ENCODE measurements around the gene ALKBH3.

The ALKBH3 gene

GRCh38 chr11:43936076-43936475 is 55.4 kb downstream of the ALKBH3 start:
- Histone ChIP-seq H3K4me3 (ENCODE audit: low read depth in 1 of 2, low read length in 2 of 2) (no peak overlapping the region), H3K36me3 (ENCODE audit: insufficient read depth, low read length) (no peaks in the 10 kb centered on the region), H3K4me2 (ENCODE audit: insufficient read depth, low read length) (no peak overlapping the region), H3K27ac (ENCODE audit: low read length) (no peak overlapping the region), H4K20me1 (ENCODE audit: insufficient read depth, low read length) (no peaks in the 10 kb centered on the region; the same call in 1 of the 2 replicates), H3K4me1 (ENCODE audit: insufficient read depth, low read length) (peaks cover 4% of the 10 kb centered on the region), H3K9me3 (ENCODE audit: insufficient read depth, low read length, severe bottlenecking) (no peaks in the 10 kb centered on the region), H3K27me3 (ENCODE audit: insufficient read depth, low read length, poor library complexity) (no peaks in the 10 kb centered on the region), H3K9ac (ENCODE audit: low read depth, low read length) (no peak overlapping the region), H3K79me2 (ENCODE audit: insufficient read depth, low read length) (no peaks in the 10 kb centered on the region), H2AFZ (ENCODE audit: low read depth, low read length) (no peak overlapping the region)
- no peak for TF ChIP-seq EZH2 (IDR thresholded peaks at IDR 0.05; ENCODE audit: borderline replicate concordance, low read depth, low read length, severe bottlenecking)
- TF ChIP-seq CTCF (IDR thresholded peaks at IDR 0.05; ENCODE audit: borderline replicate concordance, extremely low read depth, low read length, poor library complexity, severe bottlenecking) = no peak
- ATAC-seq (ENCODE audit: insufficient read depth, low read depth) (no peak), DNase-seq (no peak)

GRCh38 chr11:43937434-43938411 is 57.1 kb downstream of the ALKBH3 start:
- DNase-seq = no peak
- no peak overlapping the region for H3K27ac ChIP-seq (ENCODE audit: low read length)
- peaks cover 17% of the 10 kb centered on the region for H3K4me1 ChIP-seq (ENCODE audit: insufficient read depth, low read length)
- ATAC-seq (ENCODE audit: insufficient read depth, low read depth) = no peak
- no peaks in the 10 kb centered on the region; the same call in 1 of the 2 replicates for H4K20me1 ChIP-seq (ENCODE audit: insufficient read depth, low read length)
- H3K4me2 ChIP-seq (ENCODE audit: insufficient read depth, low read length) = no peak overlapping the region
- no peak overlapping the region for H2AFZ ChIP-seq (ENCODE audit: low read depth, low read length)
- H3K4me3 ChIP-seq (ENCODE audit: low read depth in 1 of 2, low read length in 2 of 2) = no peak overlapping the region
- TF ChIP-seq CTCF (IDR thresholded peaks at IDR 0.05; ENCODE audit: borderline replicate concordance, extremely low read depth, low read length, poor library complexity, severe bottlenecking) = no peak
- TF ChIP-seq EZH2 (IDR thresholded peaks at IDR 0.05; ENCODE audit: borderline replicate concordance, low read depth, low read length, severe bottlenecking) = no peak
- no peaks in the 10 kb centered on the region for H3K9me3 ChIP-seq (ENCODE audit: insufficient read depth, low read length, severe bottlenecking)
- H3K9ac ChIP-seq (ENCODE audit: low read depth, low read length) = no peak overlapping the region
- H3K36me3 ChIP-seq (ENCODE audit: insufficient read depth, low read length) = no peaks in the 10 kb centered on the region
- no peaks in the 10 kb centered on the region for H3K27me3 ChIP-seq (ENCODE audit: insufficient read depth, low read length, poor library complexity)
- H3K79me2 ChIP-seq (ENCODE audit: insufficient read depth, low read length) = no peaks in the 10 kb centered on the region

GRCh38 chr11:43941257-43941994 is 60.8 kb downstream of the ALKBH3 start:
- ATAC-seq (ENCODE audit: insufficient read depth, low read depth) = no peak
- Histone ChIP-seq H4K20me1 (ENCODE audit: insufficient read depth, low read length) (no peaks in the 10 kb centered on the region), H3K9ac (ENCODE audit: low read depth, low read length) (peak overlapping the region; percentile 77), H3K9me3 (ENCODE audit: insufficient read depth, low read length, severe bottlenecking) (no peaks in the 10 kb centered on the region), H2AFZ (ENCODE audit: low read depth, low read length) (peak overlapping the region; percentile 77), H3K27me3 (ENCODE audit: insufficient read depth, low read length, poor library complexity) (no peaks in the 10 kb centered on the region), H3K79me2 (ENCODE audit: insufficient read depth, low read length) (no peaks in the 10 kb centered on the region), H3K4me2 (ENCODE audit: insufficient read depth, low read length) (peak overlapping the region; percentile 75), H3K4me1 (ENCODE audit: insufficient read depth, low read length) (peaks cover 35% of the 10 kb centered on the region), H3K4me3 (ENCODE audit: low read depth in 1 of 2, low read length in 2 of 2) (peak overlapping the region; percentile 45 to 64; a peak in 3 of 4 replicates), H3K27ac (ENCODE audit: low read length) (peak overlapping the region; percentile 84), H3K36me3 (ENCODE audit: insufficient read depth, low read length) (no peaks in the 10 kb centered on the region)
- no peak for DNase-seq
- TF ChIP-seq CTCF (IDR thresholded peaks at IDR 0.05; ENCODE audit: borderline replicate concordance, extremely low read depth, low read length, poor library complexity, severe bottlenecking) = no peak
- no peak for TF ChIP-seq EZH2 (IDR thresholded peaks at IDR 0.05; ENCODE audit: borderline replicate concordance, low read depth, low read length, severe bottlenecking)

Measured in DND-41 (cell line).